Activated CD4-positive, alpha-beta memory T cell treated with anti-CD3 and anti-CD28 coated beads, Interleukin-2, amount 10 ng/mL, durations not matched to agents 7 days and 5 days (primary cell): ENCODE data around the gene GCK. TPM values are rescaled to one million over a fixed set of nuclear protein-coding genes. Genes with fewer than 3 reads are reported as not detected.

ENCODE experiments used
- CTCF ChIA-PET: fragments of 350-600 bp; sonication (Branson Sonifier 250); formaldehyde crosslinking; loops from one replicate; lab custom pipeline; 2021; ENCODE audit warnings: antibody characterized with exemption, inconsistent platforms; lab: Charles Lee
- POLR2A ChIA-PET: fragments of 350-600 bp; sonication (Branson Sonifier 250); formaldehyde crosslinking; loops from one replicate; lab custom pipeline; 2021; ENCODE audit warnings: antibody characterized with exemption; lab: Charles Lee
- DNase-seq: peaks from one replicate; pipeline ENCODE4 v3.0.0-alpha.2; 2020
- H3K27ac Mint-ChIP-seq: one replicate; pipeline ENCODE4 v1.8.0; 2021; ENCODE audit warnings: mild to moderate bottlenecking, mixed read lengths
- H3K27me3 Mint-ChIP-seq: one replicate; pipeline ENCODE4 v1.8.0; 2021; ENCODE audit warnings: mixed read lengths
- H3K36me3 Mint-ChIP-seq: one replicate; pipeline ENCODE4 v1.8.0; 2021; ENCODE audit warnings: low read depth, mixed read lengths
- H3K4me1 Mint-ChIP-seq: one replicate; pipeline ENCODE4 v1.8.0; 2021; ENCODE audit warnings: mixed read lengths
- H3K4me3 Mint-ChIP-seq: one replicate; pipeline ENCODE4 v1.8.0; 2021; ENCODE audit warnings: mild to moderate bottlenecking, mixed read lengths
- H3K9me3 Mint-ChIP-seq: one replicate; pipeline ENCODE4 v1.8.0; 2021; ENCODE audit warnings: mixed read lengths
- total RNA-seq, 2 experiments: library from RNA; stranded (reverse); gene quantifications; one replicate each; pipeline ENCODE4 v1.2.3, GENCODE V29; 2021

Gene GCK
- total RNA-seq, 2 experiments from 2014 or later = not detected

DNA sequence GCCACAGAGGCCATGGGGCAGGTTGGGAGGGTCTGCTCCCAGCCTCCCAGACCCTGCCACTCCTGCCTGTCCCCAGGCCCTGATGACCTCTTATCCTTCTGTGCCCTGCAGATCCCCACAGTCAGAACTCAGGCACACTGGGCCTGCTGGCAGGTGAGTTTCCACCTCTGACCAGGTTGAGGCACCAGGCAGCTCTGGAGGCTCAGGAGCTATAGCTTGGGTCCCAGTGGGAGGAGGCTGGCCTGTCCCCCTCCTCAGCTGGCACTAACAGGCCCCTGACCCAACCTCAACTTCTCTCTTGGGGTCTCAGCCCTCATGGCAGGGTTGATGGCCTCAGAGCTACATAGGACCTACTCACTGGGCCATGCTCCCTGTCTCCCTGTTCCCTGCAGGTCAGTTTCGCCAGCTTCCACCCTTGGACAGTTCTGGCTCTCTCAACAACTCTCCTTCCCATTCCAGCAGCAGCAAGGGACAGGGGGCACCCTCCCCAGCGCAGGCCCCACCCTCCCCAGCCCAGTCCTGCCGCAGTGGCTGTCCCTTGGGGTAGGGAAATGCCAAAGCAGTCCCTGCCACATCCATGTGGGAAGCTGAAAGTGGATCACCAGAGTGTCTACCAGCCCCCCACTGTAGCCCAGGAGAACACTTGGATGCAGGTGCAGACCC lies 87.8 kb downstream of the GCK start:
- POLR2A ChIA-PET = interaction anchor here (0.7 to 0.9 kb wide), 2 partner anchors 20 to 783 kb away, joined by 3 read pairs; no protein-coding TSS in a partner anchor
- CTCF ChIA-PET = no interaction called here
- Mint-ChIP-seq H3K27me3 (peaks cover 33% of the 10 kb centered on the region), H3K4me1 (peaks cover 20% of the 10 kb centered on the region), H3K4me3 (no peak overlapping the region), H3K9me3 (no peaks in the 10 kb centered on the region), H3K27ac (no peak overlapping the region), H3K36me3 (no peaks in the 10 kb centered on the region)
- no peak for DNase-seq

DNA sequence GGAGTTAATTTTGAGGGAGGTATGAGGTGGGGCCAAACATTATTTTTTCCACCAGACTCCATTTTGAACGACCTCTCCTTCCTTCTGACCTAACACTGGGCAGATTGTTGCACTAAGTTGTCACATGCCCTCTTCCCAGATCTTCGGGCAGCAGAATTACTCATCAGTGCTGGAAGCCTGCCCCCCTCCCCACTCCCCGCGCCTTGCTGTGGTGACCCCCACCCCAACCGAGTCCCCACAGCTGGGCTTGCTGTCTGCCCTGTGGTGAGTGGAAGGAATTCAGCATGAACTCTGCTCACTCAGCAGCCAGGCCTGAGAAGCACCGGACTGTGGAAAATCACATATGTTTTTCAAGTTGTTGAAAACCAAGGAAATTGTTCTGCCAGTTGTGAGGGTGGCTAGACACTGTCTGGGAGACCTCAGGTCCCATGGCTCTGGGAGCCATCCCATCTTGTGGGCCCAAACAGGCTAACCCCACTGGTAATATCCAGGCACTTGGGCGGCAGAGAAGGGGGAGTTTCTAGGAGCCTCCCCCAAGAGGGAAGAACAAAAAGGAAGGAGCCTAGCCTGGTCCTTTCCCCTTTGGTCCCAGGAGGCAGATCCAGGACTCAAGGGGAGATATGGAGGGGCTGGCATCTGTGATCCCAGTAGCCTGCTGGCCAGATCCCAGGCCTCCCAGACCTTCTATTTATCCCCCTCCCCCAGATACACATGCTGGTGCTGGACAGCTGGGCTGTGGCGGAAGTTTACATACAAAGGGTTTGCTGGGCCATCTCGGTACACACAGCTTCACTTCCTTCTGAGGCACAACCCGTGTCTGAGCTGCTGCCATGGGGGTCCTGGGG lies 88.6 kb downstream of the GCK start:
- Mint-ChIP-seq H3K4me3 (no peak overlapping the region), H3K27ac (no peak overlapping the region), H3K27me3 (peaks cover 28% of the 10 kb centered on the region), H3K9me3 (no peaks in the 10 kb centered on the region), H3K36me3 (no peaks in the 10 kb centered on the region), H3K4me1 (peaks cover 20% of the 10 kb centered on the region)
- POLR2A ChIA-PET = no interaction called here
- CTCF ChIA-PET = no interaction called here
- DNase-seq = no peak

GRCh38 chr7:44099669-44100068 lies 89.6 kb downstream of the GCK start:
- peaks cover 19% of the 10 kb centered on the region for H3K27me3 Mint-ChIP-seq
- no peak for DNase-seq
- no peak overlapping the region for H3K27ac Mint-ChIP-seq
- ChIA-PET POLR2A (no interaction called here), CTCF (no interaction called here)
- H3K4me1 Mint-ChIP-seq = peaks cover 18% of the 10 kb centered on the region
- no peaks in the 10 kb centered on the region for H3K9me3 Mint-ChIP-seq
- H3K4me3 Mint-ChIP-seq = no peak overlapping the region
- H3K36me3 Mint-ChIP-seq = no peaks in the 10 kb centered on the region

- Mint-ChIP-seq H3K36me3 (no peaks in the 10 kb centered on the region), H3K27ac (no peak overlapping the region), H3K4me1 (peaks cover 18% of the 10 kb centered on the region), H3K27me3 (peaks cover 15% of the 10 kb centered on the region), H3K4me3 (no peak overlapping the region), H3K9me3 (no peaks in the 10 kb centered on the region)
- DNase-seq = no peak
- ChIA-PET POLR2A (interaction anchor here (0.9 to 2.4 kb wide), 5 partner anchors 7 to 53 kb away, joined by 3 to 11 read pairs (median 4); no protein-coding TSS in a partner anchor), CTCF (interaction anchor here (1.5 to 1.6 kb wide), 2 partner anchors 11 to 13 kb away, joined by 4 to 5 read pairs; no protein-coding TSS in a partner anchor)
Measured at GRCh38 chr7:44098092-44099068, 90.9 kb downstream of the GCK start.

DNA sequence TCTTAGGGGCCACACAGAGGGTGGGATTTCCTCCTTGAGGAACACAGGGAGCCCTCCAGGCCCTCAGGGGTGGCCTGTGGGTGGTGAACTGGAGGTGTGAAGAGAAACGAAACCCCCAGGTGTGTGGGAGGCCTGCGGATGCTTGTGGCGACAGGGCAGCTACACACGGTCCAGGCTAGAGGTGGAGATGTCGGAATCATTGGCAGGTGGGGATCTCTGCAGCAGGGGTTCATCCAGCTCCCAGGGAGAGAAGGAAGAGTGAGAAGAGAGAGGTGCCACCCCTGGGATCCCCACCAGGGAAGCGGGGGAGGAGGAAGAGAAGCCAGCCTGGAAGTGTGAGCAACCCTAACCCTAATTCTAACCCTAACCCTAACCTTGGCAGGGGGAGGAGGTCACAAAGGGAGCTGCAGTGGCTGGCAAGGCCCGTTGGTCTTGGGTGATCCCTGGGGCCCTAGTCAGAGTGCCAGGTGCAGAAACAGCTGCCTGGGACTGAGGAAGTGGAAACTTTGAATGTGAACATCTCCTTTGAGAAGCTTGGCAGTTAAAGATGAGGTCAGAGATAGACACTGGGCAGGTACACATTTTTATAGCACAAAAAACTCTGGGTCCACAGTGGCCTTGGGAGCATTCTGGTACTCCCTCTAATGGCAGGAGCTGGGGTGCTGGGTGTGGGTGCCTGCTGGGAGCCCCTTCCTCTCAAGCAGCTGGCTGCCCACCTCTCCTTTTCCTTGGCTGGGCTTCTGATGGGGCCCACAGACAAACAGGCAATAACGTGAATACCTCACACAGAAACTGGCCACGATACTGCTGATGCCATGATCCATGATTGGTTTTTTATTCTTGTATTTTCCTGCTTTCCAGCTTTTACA lies 91.9 kb downstream of the GCK start:
- Mint-ChIP-seq H3K4me3 (no peak overlapping the region), H3K4me1 (peaks cover 16% of the 10 kb centered on the region), H3K27ac (peak overlapping the region; percentile 34), H3K27me3 (peaks cover 4% of the 10 kb centered on the region), H3K9me3 (no peaks in the 10 kb centered on the region), H3K36me3 (no peaks in the 10 kb centered on the region)
- POLR2A ChIA-PET = interaction anchor here (0.9 to 2.4 kb wide), 5 partner anchors 8 to 52 kb away, joined by 3 to 11 read pairs (median 4); no protein-coding TSS in a partner anchor
- DNase-seq = no peak
- CTCF ChIA-PET = interaction anchor here (1.5 to 1.6 kb wide), 2 partner anchors 12 kb away, joined by 4 to 5 read pairs; no protein-coding TSS in a partner anchor

GRCh38 chr7:44096326-44096881 lies 92.8 kb downstream of the GCK start:
- no peak overlapping the region for H3K4me3 Mint-ChIP-seq
- DNase-seq = no peak
- H3K4me1 Mint-ChIP-seq = peaks cover 16% of the 10 kb centered on the region
- H3K9me3 Mint-ChIP-seq = no peaks in the 10 kb centered on the region
- POLR2A ChIA-PET = interaction anchor here (1.5 kb wide), 1 partner anchor 51 kb away, joined by 3 read pairs; no protein-coding TSS in a partner anchor
- CTCF ChIA-PET = interaction anchor here (1.5 kb wide), 1 partner anchor 11 kb away, joined by 5 read pairs; no protein-coding TSS in a partner anchor
- H3K27ac Mint-ChIP-seq = no peak overlapping the region
- H3K27me3 Mint-ChIP-seq = peaks cover 2% of the 10 kb centered on the region
- no peaks in the 10 kb centered on the region for H3K36me3 Mint-ChIP-seq

- ChIA-PET CTCF (no interaction called here), POLR2A (no interaction called here)
- Mint-ChIP-seq H3K9me3 (no peaks in the 10 kb centered on the region), H3K4me1 (peaks cover 16% of the 10 kb centered on the region), H3K27me3 (peaks cover 2% of the 10 kb centered on the region), H3K36me3 (no peaks in the 10 kb centered on the region), H3K27ac (no peak overlapping the region), H3K4me3 (no peak overlapping the region)
- no peak for DNase-seq
Measured at GRCh38 chr7:44095781-44096180, 93.5 kb downstream of the GCK start.

DNA sequence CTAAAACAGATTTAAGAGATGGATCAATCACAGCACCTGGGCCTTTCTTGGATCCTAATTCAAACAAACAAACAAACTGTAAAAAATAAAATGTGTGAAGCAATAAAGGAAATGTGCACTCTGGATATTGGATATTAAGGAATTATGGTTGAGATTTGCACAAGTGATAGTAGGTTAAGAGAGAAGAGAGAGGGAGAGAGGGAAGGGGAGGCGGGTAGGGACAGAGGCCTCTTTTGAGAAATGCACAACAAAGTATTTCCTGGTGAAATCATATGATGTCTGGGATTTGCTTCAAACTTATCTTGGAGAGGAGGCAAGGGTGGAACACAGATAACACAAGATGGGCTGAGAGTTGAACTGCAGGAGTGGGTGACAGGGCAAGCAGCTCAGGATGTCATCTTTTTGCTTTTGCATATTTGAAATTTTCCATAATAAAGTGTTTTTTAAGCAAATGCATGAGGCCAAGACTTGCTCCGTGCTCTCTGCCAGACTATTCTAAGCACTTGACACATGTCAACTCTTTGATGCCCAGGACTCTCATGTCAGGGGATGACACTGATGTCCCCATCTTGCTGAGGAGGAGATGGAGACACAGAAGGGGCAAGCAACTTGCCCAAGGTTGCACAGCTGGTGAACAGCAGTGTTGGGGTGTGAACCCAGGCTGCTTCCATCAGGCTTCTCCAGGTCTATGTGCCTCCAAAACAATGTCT lies 94.2 kb downstream of the GCK start:
- Mint-ChIP-seq H3K9me3 (no peaks in the 10 kb centered on the region), H3K27ac (no peak overlapping the region), H3K27me3 (peaks cover 2% of the 10 kb centered on the region), H3K4me1 (peaks cover 16% of the 10 kb centered on the region), H3K36me3 (no peaks in the 10 kb centered on the region), H3K4me3 (no peak overlapping the region)
- DNase-seq = no peak
- CTCF ChIA-PET = no interaction called here
- POLR2A ChIA-PET = no interaction called here

DNA sequence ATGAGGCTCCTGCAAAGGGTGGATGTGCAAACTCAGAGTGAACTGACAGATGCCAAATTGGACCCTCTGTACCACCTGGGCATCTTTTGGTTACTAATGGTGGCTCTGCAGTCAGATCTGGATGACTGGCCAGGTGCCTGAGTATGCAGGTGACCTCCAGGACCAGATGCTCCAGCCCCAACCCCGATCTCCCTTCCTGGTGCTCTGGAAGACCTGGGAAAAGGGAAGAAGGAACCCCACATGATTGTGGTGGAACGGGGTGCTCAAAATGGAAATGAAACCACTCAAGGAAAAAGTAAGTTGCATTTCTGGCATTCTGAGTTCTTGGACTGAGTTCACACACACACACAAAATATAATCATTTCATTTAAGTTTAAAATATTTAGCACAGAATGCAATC lies 94.9 kb downstream of the GCK start:
- no peaks in the 10 kb centered on the region for H3K9me3 Mint-ChIP-seq
- ChIA-PET CTCF (no interaction called here), POLR2A (interaction anchor here (1.0 kb wide), 1 partner anchor 15 kb away, joined by 3 read pairs; no protein-coding TSS in a partner anchor)
- H3K4me3 Mint-ChIP-seq = no peak overlapping the region
- DNase-seq = no peak
- peaks cover 16% of the 10 kb centered on the region for H3K4me1 Mint-ChIP-seq
- peaks cover 2% of the 10 kb centered on the region for H3K27me3 Mint-ChIP-seq
- H3K36me3 Mint-ChIP-seq = no peaks in the 10 kb centered on the region
- no peak overlapping the region for H3K27ac Mint-ChIP-seq
